ENCODE measurements around the gene SYPL2.

- TF ChIP-seq, protein P1, sequence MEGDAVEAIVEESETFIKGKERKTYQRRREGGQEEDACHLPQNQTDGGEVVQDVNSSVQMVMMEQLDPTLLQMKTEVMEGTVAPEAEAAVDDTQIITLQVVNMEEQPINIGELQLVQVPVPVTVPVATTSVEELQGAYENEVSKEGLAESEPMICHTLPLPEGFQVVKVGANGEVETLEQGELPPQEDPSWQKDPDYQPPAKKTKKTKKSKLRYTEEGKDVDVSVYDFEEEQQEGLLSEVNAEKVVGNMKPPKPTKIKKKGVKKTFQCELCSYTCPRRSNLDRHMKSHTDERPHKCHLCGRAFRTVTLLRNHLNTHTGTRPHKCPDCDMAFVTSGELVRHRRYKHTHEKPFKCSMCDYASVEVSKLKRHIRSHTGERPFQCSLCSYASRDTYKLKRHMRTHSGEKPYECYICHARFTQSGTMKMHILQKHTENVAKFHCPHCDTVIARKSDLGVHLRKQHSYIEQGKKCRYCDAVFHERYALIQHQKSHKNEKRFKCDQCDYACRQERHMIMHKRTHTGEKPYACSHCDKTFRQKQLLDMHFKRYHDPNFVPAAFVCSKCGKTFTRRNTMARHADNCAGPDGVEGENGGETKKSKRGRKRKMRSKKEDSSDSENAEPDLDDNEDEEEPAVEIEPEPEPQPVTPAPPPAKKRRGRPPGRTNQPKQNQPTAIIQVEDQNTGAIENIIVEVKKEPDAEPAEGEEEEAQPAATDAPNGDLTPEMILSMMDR (IDR thresholded peaks at IDR 0.05): no peak
- TF ChIP-seq POLR2A (IDR thresholded peaks at IDR 0.05) (no peak), EP300 (IDR thresholded peaks at IDR 0.05) (no peak)
Measured at GRCh38 chr1:109509176-109510134, 43.1 kb downstream of the SYPL2 start, which contains the start of gene AMIGO1.

Measured in ovary (tissue), 3 donors.